ENCODE results near the gene ANKRD10.
A peak's percentile ranks its signal among the peaks of the same experiment; 100 is the strongest.

Gene ANKRD10

GRCh38 chr13:110873639-110874507 is 41.0 kb downstream of the ANKRD10 start:
- in situ Hi-C loops (cut with MboI; ENCODE audit: low pct_unique_long_range_greater_than_20kb, low sequenced_read_pairs, unreplicated experiment), result no loop called here
- DNase-seq (ENCODE audit: low spot score), result peak; percentile 27
- no peak for TF ChIP-seq CTCF (IDR thresholded peaks at IDR 0.05; ENCODE audit: extremely low read depth, insufficient read depth, missing control alignments)

GRCh38 chr13:110872768-110873638 is 41.9 kb downstream of the ANKRD10 start:
- no peak for TF ChIP-seq CTCF (IDR thresholded peaks at IDR 0.05; ENCODE audit: extremely low read depth, insufficient read depth, missing control alignments)
- in situ Hi-C loops (cut with MboI; ENCODE audit: low pct_unique_long_range_greater_than_20kb, low sequenced_read_pairs, unreplicated experiment), result no loop called here
- DNase-seq (ENCODE audit: low spot score), result no peak

- DNase-seq (ENCODE audit: low spot score), result no peak
- no peak for TF ChIP-seq CTCF (IDR thresholded peaks at IDR 0.05; ENCODE audit: extremely low read depth, insufficient read depth, missing control alignments)
- in situ Hi-C loops (cut with MboI; ENCODE audit: low pct_unique_long_range_greater_than_20kb, low sequenced_read_pairs, unreplicated experiment), result no loop called here
These were observed 42.7 kb downstream of the ANKRD10 start for GRCh38 chr13:110872034-110872767.

- no peak for DNase-seq (ENCODE audit: low spot score)
- no peak for TF ChIP-seq CTCF (IDR thresholded peaks at IDR 0.05; ENCODE audit: extremely low read depth, insufficient read depth, missing control alignments)
- in situ Hi-C loops (cut with MboI; ENCODE audit: low pct_unique_long_range_greater_than_20kb, low sequenced_read_pairs, unreplicated experiment), result no loop called here
These were observed 44.8 kb downstream of the ANKRD10 start for GRCh38 chr13:110869805-110870706.

- no peak for DNase-seq (ENCODE audit: low spot score)
- TF ChIP-seq CTCF (IDR thresholded peaks at IDR 0.05; ENCODE audit: extremely low read depth, insufficient read depth, missing control alignments), result no peak
- in situ Hi-C loops (cut with MboI; ENCODE audit: low pct_unique_long_range_greater_than_20kb, low sequenced_read_pairs, unreplicated experiment), result no loop called here
These were observed 45.6 kb downstream of the ANKRD10 start for GRCh38 chr13:110869231-110869804.
